Measurements from ENCODE around the gene RGS6.

DNA sequence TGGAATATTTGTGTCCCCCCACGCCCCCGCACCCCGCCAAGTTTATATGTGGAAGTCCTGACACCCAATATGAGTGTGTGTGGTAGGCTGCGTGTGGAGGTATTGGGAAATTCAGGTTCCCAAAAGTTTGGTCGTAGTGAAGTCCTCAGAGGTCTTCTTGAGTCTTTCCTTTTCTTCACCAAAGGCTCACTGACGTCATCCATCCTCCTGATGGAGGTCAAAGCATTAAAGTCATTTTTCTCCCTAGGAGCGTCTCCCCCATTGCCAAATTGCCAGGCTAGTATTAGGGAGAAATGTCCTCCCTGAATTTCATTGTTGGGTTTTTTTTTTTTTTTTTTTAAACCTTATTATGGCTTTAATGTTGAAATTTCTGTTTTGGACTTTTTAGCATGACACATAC, 113.7 kb downstream of the RGS6 start:
- TF ChIP-seq EZH2phosphoT487 (IDR thresholded peaks at IDR 0.05; ENCODE audit: borderline replicate concordance, low read length) (no peak), CTCF (IDR thresholded peaks at IDR 0.05; ENCODE audit: low read depth, low read length, poor library complexity, severe bottlenecking) (no peak)

Measured in DOHH2 (cell line).